Cardiac muscle cell (in vitro differentiated cells and primary cell): ENCODE data around the gene KRTDAP. TPM values are rescaled to one million over a fixed set of nuclear protein-coding genes. Genes with fewer than 3 reads are reported as not detected.

Experiments
- DNase-seq, 2 donors: peaks; one replicate each; pipeline versions ENCODE4 v3.0.0 to v3.0.0-alpha.2; 2010 to 2017; ENCODE audit warnings: low read depth in 1 of 2, low spot score in 1 of 2
- H3K27ac ChIP-seq: fragments of 200-600 bp; sonication (generic); 2 replicates; pipeline ENCODE4 v1.5.1; 2016
- H3K27me3 ChIP-seq: fragments of 200-600 bp; sonication (generic); 2 replicates; pipeline ENCODE4 v1.6.0; 2016; ENCODE audit warnings: control low read depth
- H3K36me3 ChIP-seq: fragments of 200-600 bp; sonication (generic); 2 replicates; pipeline ENCODE4 v1.5.1; 2016; ENCODE audit warnings: control low read depth
- H3K4me1 ChIP-seq: fragments of 200-600 bp; sonication (generic); 2 replicates; pipeline ENCODE4 v1.8.1; 2017; ENCODE audit warnings: low read depth, mild to moderate bottlenecking, mixed run types
- H3K4me3 ChIP-seq: fragments of 200-600 bp; sonication (generic); 2 replicates; pipeline ENCODE4 v1.5.1; 2016; ENCODE audit warnings: mild to moderate bottlenecking
- H3K9me3 ChIP-seq: fragments of 200-600 bp; sonication (generic); 2 replicates; pipeline ENCODE4 v1.5.1; 2017; ENCODE audit warnings: low read depth, mild to moderate bottlenecking, control low read depth
- CTCF ChIP-seq: IDR thresholded peaks from 2 replicates; pipeline ENCODE4 v1.5.1; 2012; ENCODE audit warnings: low read depth, mild to moderate bottlenecking, low read length
- polyA plus RNA-seq: library from polyadenylated mRNA; unstranded; fragments of >200 nt; fragmentation: Nextera tagmentation; extraction: Ambion mirVana; gene quantifications from 2 replicates; pipeline ENCODE4 v1.2.1, GENCODE V29; 2016
- total RNA-seq: library from RNA; depleted of rRNA; stranded (reverse); fragments of >200 nt; gene quantifications from 2 replicates; pipeline ENCODE4 v1.2.3, GENCODE V29; 2016

KRTDAP gene
- total and polyA plus RNA-seq, 2 experiments from 2014 or later = 2.2 TPM; not detected in 1

- Histone ChIP-seq H3K4me3 (no peak overlapping the region), H3K36me3 (no peaks in the 10 kb centered on the region), H3K9me3 (no peaks in the 10 kb centered on the region)
Observed at GRCh38 chr19:35491836-35492360, 1.6 kb upstream of the KRTDAP start.

GRCh38 chr19:35488677-35489076 is 1.6 kb downstream of the KRTDAP start:
- H3K4me3 ChIP-seq = no peak overlapping the region
- DNase-seq = no peak
- H3K4me1 ChIP-seq = peaks cover 7% of the 10 kb centered on the region
- H3K9me3 ChIP-seq = no peaks in the 10 kb centered on the region
- TF ChIP-seq CTCF = no peak
- no peak overlapping the region for H3K27ac ChIP-seq
- no peaks in the 10 kb centered on the region for H3K36me3 ChIP-seq
- no peaks in the 10 kb centered on the region for H3K27me3 ChIP-seq

More at GRCh38 chr19:35491836-35492360, 1.6 kb upstream of the KRTDAP start:
- Histone ChIP-seq H3K27ac (no peak overlapping the region), H3K4me1 (peaks cover 6% of the 10 kb centered on the region), H3K27me3 (no peaks in the 10 kb centered on the region)
- no peak for TF ChIP-seq CTCF
- no peak for DNase-seq

GRCh38 chr19:35487656-35488182 is 2.5 kb downstream of the KRTDAP start:
- Histone ChIP-seq H3K9me3 (no peaks in the 10 kb centered on the region), H3K27ac (no peak overlapping the region), H3K4me3 (no peak overlapping the region), H3K4me1 (peaks cover 7% of the 10 kb centered on the region), H3K36me3 (no peaks in the 10 kb centered on the region), H3K27me3 (no peaks in the 10 kb centered on the region)
- DNase-seq = no peak
- no peak for TF ChIP-seq CTCF

- no peaks in the 10 kb centered on the region for H3K36me3 ChIP-seq
- DNase-seq = no peak
Observed at GRCh38 chr19:35486268-35486708, 4.0 kb downstream of the KRTDAP start.

GRCh38 chr19:35484252-35485036 is 5.8 kb downstream of the KRTDAP start:
- Histone ChIP-seq H3K4me3 (no peak overlapping the region), H3K4me1 (peaks cover 7% of the 10 kb centered on the region), H3K36me3 (no peaks in the 10 kb centered on the region), H3K27ac (no peak overlapping the region), H3K9me3 (no peaks in the 10 kb centered on the region), H3K27me3 (no peaks in the 10 kb centered on the region)
- DNase-seq = no peak
- TF ChIP-seq CTCF = no peak

More at GRCh38 chr19:35486268-35486708, 4.0 kb downstream of the KRTDAP start:
- Histone ChIP-seq H3K9me3 (no peaks in the 10 kb centered on the region), H3K27ac (no peak overlapping the region), H3K27me3 (no peaks in the 10 kb centered on the region), H3K4me1 (peaks cover 7% of the 10 kb centered on the region), H3K4me3 (no peak overlapping the region)
- TF ChIP-seq CTCF = no peak
